Measurements from ENCODE around the gene LIMS2. TPM values are rescaled to one million over a fixed set of nuclear protein-coding genes. Genes with fewer than 3 reads are reported as not detected.

The LIMS2 gene
- total and polyA plus RNA-seq, 2 of the 8 experiments (the other 6 are each of a cell fraction or from before 2014, with no cell fraction given), result 3.3 to 4.8 TPM

- no peak overlapping the region for H2AFZ ChIP-seq (ENCODE audit: low read length)
- 92% methylated on average over 3 of the region's 3 CpGs; no CpG with 5 or more reads in 1 of the 2 experiments for WGBS, 2 experiments (ENCODE audit: extremely low coverage in 1 of 2, insufficient coverage in 1 of 2, insufficient read length in 1 of 2, insufficient replicate concordance in 2 of 2, low coverage in 1 of 2, low lambda C conversion rate in 2 of 2, missing lambda C conversion rate in 1 of 2)
- CTCF ChIA-PET (ENCODE audit: partially characterized antibody), result interaction anchor here (1.0 to 2.0 kb wide), 4 partner anchors 8 to 75 kb away, joined by 3 to 6 read pairs (median 4); no protein-coding TSS in a partner anchor
These were observed 76.6 kb downstream of the LIMS2 start for GRCh38 chr2:127598711-127599110.

More at GRCh38 chr2:127598711-127599110, 76.6 kb downstream of the LIMS2 start:
- Histone ChIP-seq H3K14ac (ENCODE audit: insufficient read length) (no peak overlapping the region), H4K91ac (replicated peaks; ENCODE audit: insufficient read length, low read length) (no peak overlapping the region), H2BK12ac (ENCODE audit: low read depth, low read length) (no peak overlapping the region), H3K4me1 (replicated peaks in 1 of 4; ENCODE audit: control insufficient read depth in 3 of 4, insufficient read depth in 4 of 4, low read length in 3 of 4) (no peaks in the 10 kb centered on the region), H3K23me2 (ENCODE audit: low read depth, low read length) (no peaks in the 10 kb centered on the region), H3K79me2 (ENCODE audit: control insufficient read depth in 1 of 2, insufficient read depth in 2 of 2, low read length in 2 of 2) (no peaks in the 10 kb centered on the region), H3K56ac (replicated peaks; ENCODE audit: insufficient read length, low read depth, low read length) (no peak overlapping the region), H4K8ac (ENCODE audit: extremely low read depth, insufficient read depth, low read length) (no peak overlapping the region), H3K79me1 (ENCODE audit: low read depth, low read length) (no peaks in the 10 kb centered on the region), H3K36me3 (ENCODE audit: control insufficient read depth in 2 of 4, insufficient read depth in 4 of 4, low read length in 3 of 4) (no peaks in the 10 kb centered on the region), H3K9ac (replicated peaks in 1 of 4; ENCODE audit: extremely low read depth in 1 of 4, low read depth in 3 of 4, low read length in 3 of 4) (no peak overlapping the region), H4K20me1 (replicated peaks in 1 of 2; ENCODE audit: control insufficient read depth in 1 of 2, insufficient read depth in 2 of 2, low read length in 2 of 2) (no peaks in the 10 kb centered on the region), H4K5ac (ENCODE audit: insufficient read length, low read depth, low read length) (no peak overlapping the region), H2AK5ac (ENCODE audit: low read depth, low read length) (no peak overlapping the region), H3K4me2 (ENCODE audit: insufficient read depth in 1 of 2, low read depth in 2 of 2, low read length in 2 of 2) (no peak overlapping the region), H3K27ac (ENCODE audit: low read depth, low read length) (no peak overlapping the region), H3K4me3 (ENCODE audit: extremely low read depth in 1 of 4, insufficient read depth in 2 of 4, low read depth in 3 of 4, low read length in 4 of 4) (no peak overlapping the region), H2BK5ac (ENCODE audit: low read depth, low read length) (no peak overlapping the region), H3K23ac (ENCODE audit: insufficient read length) (no peak overlapping the region), H3K27me3 (replicated peaks in 1 of 4; ENCODE audit: control insufficient read depth in 3 of 4, extremely low read depth in 1 of 4, insufficient read depth in 3 of 4, low read length in 3 of 4) (peaks cover 0 to 2% (median 0%) of the 10 kb centered on the region in 4 experiments; a peak in 1 of 7 replicates), H3K4ac (replicated peaks; ENCODE audit: insufficient read length, low read depth, low read length) (no peak overlapping the region), H3K18ac (ENCODE audit: extremely low read depth, low read length) (no peak overlapping the region), H2BK15ac (ENCODE audit: low read length) (no peak overlapping the region), H2BK20ac (ENCODE audit: low read length) (no peak overlapping the region), H2BK120ac (replicated peaks; ENCODE audit: low read depth, low read length) (no peak overlapping the region), H3K9me3 (ENCODE audit: insufficient read depth in 2 of 2, low read depth in 1 of 2, low read length in 1 of 2) (no peaks in the 10 kb centered on the region; a peak in 1 of 4 replicates)
- TF ChIP-seq POLR2AphosphoS5 (IDR thresholded peaks at IDR 0.05; ENCODE audit: low read depth, low read length) (no peak), KDM4A (IDR thresholded peaks at IDR 0.05; ENCODE audit: low read depth, low read length, severe bottlenecking) (no peak), TEAD4 (IDR thresholded peaks at IDR 0.05; ENCODE audit: low read depth, low read length) (no peak)
- no peak for DNase-seq (ENCODE audit: low read depth in 1 of 2, low spot score in 2 of 2)
- no peak for FAIRE-seq
- POLR2A ChIA-PET (ENCODE audit: partially characterized antibody), result no interaction called here
